HG03066 (cell line): ENCODE results near the gene SERPINB6.
"Not testable (repeated sequence)": the region's sequence is repeated elsewhere in the genome, so short reads cannot be mapped to it uniquely, and the experiment has no call there.

Experiments used
- ATAC-seq: cut with Tn5 transposase; IDR thresholded peaks from one replicate; pipeline ENCODE4 v1.9.1; 2021; ENCODE audit warnings: low read depth; ENCODE audit not compliant: unreplicated experiment

The SERPINB6 gene

GRCh38 chr6:2977799-2978590, 6.6 kb upstream of the SERPINB6 start:
- ATAC-seq: no peak

- no peak for ATAC-seq
Observed at GRCh38 chr6:2977290-2977689, 5.9 kb upstream of the SERPINB6 start.

GRCh38 chr6:2976571-2977085, 5.3 kb upstream of the SERPINB6 start:
- no peak for ATAC-seq

GRCh38 chr6:2976060-2976459, 4.7 kb upstream of the SERPINB6 start:
- ATAC-seq: no peak

- ATAC-seq: no peak
Observed at GRCh38 chr6:2973676-2974075, 2.3 kb upstream of the SERPINB6 start.

- ATAC-seq: not testable (repeated sequence)
Observed at GRCh38 chr6:2973180-2973579, 1.8 kb upstream of the SERPINB6 start.

GRCh38 chr6:2972685-2973084, 1.3 kb upstream of the SERPINB6 start:
- ATAC-seq: not testable (repeated sequence)

- ATAC-seq: not testable (repeated sequence)
Observed at GRCh38 chr6:2972219-2972487, 786 bp upstream of the SERPINB6 start.

GRCh38 chr6:2970753-2971419, 481 bp downstream of the SERPINB6 start:
- ATAC-seq: no peak

GRCh38 chr6:2970034-2970685, 1.2 kb downstream of the SERPINB6 start:
- ATAC-seq: no peak

- no peak for ATAC-seq
Observed at GRCh38 chr6:2969549-2969948, 1.8 kb downstream of the SERPINB6 start.

- ATAC-seq: no peak
Observed at GRCh38 chr6:2968600-2969135, 2.7 kb downstream of the SERPINB6 start.

GRCh38 chr6:2967936-2968335, 3.4 kb downstream of the SERPINB6 start:
- no peak for ATAC-seq

- ATAC-seq: no peak
Observed at GRCh38 chr6:2966347-2966746, 5.0 kb downstream of the SERPINB6 start.

- no peak for ATAC-seq
Observed at GRCh38 chr6:2964793-2965505, 6.4 kb downstream of the SERPINB6 start.

GRCh38 chr6:2963756-2964155, 7.6 kb downstream of the SERPINB6 start:
- ATAC-seq: no peak

GRCh38 chr6:2962636-2963035, 8.7 kb downstream of the SERPINB6 start:
- ATAC-seq: no peak

GRCh38 chr6:2962004-2962403, 9.4 kb downstream of the SERPINB6 start:
- no peak for ATAC-seq

- no peak for ATAC-seq
Observed at GRCh38 chr6:2961506-2961905, 9.9 kb downstream of the SERPINB6 start.

- no peak for ATAC-seq
Observed at GRCh38 chr6:2960935-2961334, 10.4 kb downstream of the SERPINB6 start.
